BLaER1 treated with 17β-estradiol and CSF1 and Interleukin-3, amounts not matched to agents 10 nM and 100 nM (cell line): ENCODE results near the gene OR51A7.
A peak's percentile ranks its signal among the peaks of the same experiment; 100 is the strongest.
"Not testable (repeated sequence)": the region's sequence is repeated elsewhere in the genome, so short reads cannot be mapped to it uniquely, and the experiment has no call there.

ENCODE experiments used
- H3K27ac ChIP-seq, 11 experiments: shearing (Covaris generic); formaldehyde crosslinking; 2 replicates each; pipeline ENCODE4 v1.8.1; 2022
- H3K27me3 ChIP-seq, 11 experiments: shearing (Covaris generic); formaldehyde crosslinking; 2 replicates each; pipeline ENCODE4 v1.8.1; 2022
- H3K36me3 ChIP-seq, 11 experiments: shearing (Covaris generic); formaldehyde crosslinking; 2 replicates each; pipeline ENCODE4 v1.8.1; 2022
- H3K4me1 ChIP-seq, 10 experiments: shearing (Covaris generic); formaldehyde crosslinking; 2 replicates each; pipeline ENCODE4 v1.8.1; 2022
- H3K4me2 ChIP-seq, 11 experiments: shearing (Covaris generic); formaldehyde crosslinking; 2 replicates each; pipeline ENCODE4 v1.8.1; 2022
- H3K4me3 ChIP-seq, 10 experiments: shearing (Covaris generic); formaldehyde crosslinking; 2 replicates each; pipeline ENCODE4 v1.8.1; 2022
- H3K9ac ChIP-seq, 11 experiments: shearing (Covaris generic); formaldehyde crosslinking; 2 replicates each; pipeline ENCODE4 v1.8.1; 2022
- H3K9me3 ChIP-seq, 11 experiments: shearing (Covaris generic); formaldehyde crosslinking; replicated peaks in 1 of 11; 2 replicates each; pipeline ENCODE4 v1.8.1; 2022
- H4K20me1 ChIP-seq, 11 experiments: shearing (Covaris generic); formaldehyde crosslinking; 2 replicates each; pipeline ENCODE4 v1.8.1; 2022
- Cebpa-rat ChIP-seq, 11 experiments: shearing (Covaris generic); IDR thresholded peaks; 2 replicates each; pipeline ENCODE4 v1.8.1; 2022

OR51A7 gene

GRCh38 chr11:4903484-4903883, at the start of gene OR51A7:
Gene OR51A7 (plus strand): TSS chr11:4903783. CDS start chr11:4907370, 3,587 bp downstream.
- TF ChIP-seq Cebpa-rat (IDR thresholded peaks at IDR 0.05), result no peak
- H3K27me3 ChIP-seq, result no peaks in the 10 kb centered on the region
- H3K4me2 ChIP-seq, result no peak within 1 kb of the TSS
- no peaks in the 10 kb centered on the region for H3K4me1 ChIP-seq
- H4K20me1 ChIP-seq, result no peaks in the 10 kb centered on the region
- peaks cover 0 to 5% (median 0%) of the 10 kb centered on the region in 11 experiments; a peak in 1 of 22 replicates for H3K9me3 ChIP-seq
- H3K9ac ChIP-seq, result no peak within 1 kb of the TSS
- H3K4me3 ChIP-seq, result no peak within 1 kb of the TSS
- H3K36me3 ChIP-seq, result no peaks in the 10 kb centered on the region
- H3K27ac ChIP-seq, result no peak within 1 kb of the TSS

- not testable (repeated sequence) for H3K9ac ChIP-seq, H4K20me1 ChIP-seq, H3K27me3 ChIP-seq, H3K27ac ChIP-seq, H3K9me3 ChIP-seq, H3K4me3 ChIP-seq, H3K4me2 ChIP-seq, H3K4me1 ChIP-seq, H3K36me3 ChIP-seq
Measured at GRCh38 chr11:4854286-4854685, 49.3 kb upstream of the OR51A7 start.

- Histone ChIP-seq H3K27me3 (no peaks in the 10 kb centered on the region), H3K27ac (no peak overlapping the region), H3K9ac (no peak overlapping the region), H3K9me3 (peaks cover 6 to 14% (median 8%) of the 10 kb centered on the region in 11 experiments; a peak in 20 of 22 replicates), H3K4me2 (no peak overlapping the region), H3K4me3 (no peak overlapping the region), H4K20me1 (no peaks in the 10 kb centered on the region), H3K4me1 (no peaks in the 10 kb centered on the region), H3K36me3 (no peaks in the 10 kb centered on the region)
- no peak for TF ChIP-seq Cebpa-rat (IDR thresholded peaks at IDR 0.05)
Measured at GRCh38 chr11:4862447-4863236, 40.9 kb upstream of the OR51A7 start.

GRCh38 chr11:4863876-4864275, 39.7 kb upstream of the OR51A7 start:
- TF ChIP-seq Cebpa-rat (IDR thresholded peaks at IDR 0.05), result no peak
- H4K20me1 ChIP-seq, result no peaks in the 10 kb centered on the region
- H3K4me2 ChIP-seq, result no peak overlapping the region
- no peaks in the 10 kb centered on the region for H3K27me3 ChIP-seq
- peaks cover 6 to 18% (median 8%) of the 10 kb centered on the region in 11 experiments; a peak in 21 of 22 replicates for H3K9me3 ChIP-seq
- H3K4me3 ChIP-seq, result no peak overlapping the region
- H3K9ac ChIP-seq, result no peak overlapping the region
- H3K36me3 ChIP-seq, result no peaks in the 10 kb centered on the region
- H3K27ac ChIP-seq, result no peak overlapping the region
- H3K4me1 ChIP-seq, result no peaks in the 10 kb centered on the region

- H4K20me1 ChIP-seq, result no peaks in the 10 kb centered on the region
- peaks cover 6 to 18% (median 8%) of the 10 kb centered on the region in 11 experiments; a peak in 21 of 22 replicates for H3K9me3 ChIP-seq
- no peak overlapping the region for H3K9ac ChIP-seq
- no peak for TF ChIP-seq Cebpa-rat (IDR thresholded peaks at IDR 0.05)
- no peaks in the 10 kb centered on the region for H3K36me3 ChIP-seq
- H3K27me3 ChIP-seq, result no peaks in the 10 kb centered on the region
- 0 out of 22 replicates have a peak overlapping the region, but pooled peaks of 1 of the 11 experiments have one; percentile 19 for H3K4me2 ChIP-seq
- peaks cover 0 to 3% (median 0%) of the 10 kb centered on the region in 10 experiments; a peak in 3 of 20 replicates for H3K4me1 ChIP-seq
- H3K27ac ChIP-seq, result no peak overlapping the region
- no peak overlapping the region for H3K4me3 ChIP-seq
Measured at GRCh38 chr11:4865855-4866254, 37.7 kb upstream of the OR51A7 start.

- Histone ChIP-seq H3K27ac (no peak overlapping the region), H3K4me1 (peaks cover 0 to 6% (median 0%) of the 10 kb centered on the region in 10 experiments; a peak in 7 of 20 replicates), H3K27me3 (no peaks in the 10 kb centered on the region), H3K4me2 (no peak overlapping the region), H3K9ac (no peak overlapping the region), H4K20me1 (no peaks in the 10 kb centered on the region), H3K4me3 (no peak overlapping the region), H3K9me3 (no peaks in the 10 kb centered on the region), H3K36me3 (no peaks in the 10 kb centered on the region)
- no peak for TF ChIP-seq Cebpa-rat (IDR thresholded peaks at IDR 0.05)
Measured at GRCh38 chr11:4881188-4881587, 22.4 kb upstream of the OR51A7 start.

GRCh38 chr11:4881860-4882500, 21.6 kb upstream of the OR51A7 start, which contains the start of gene OR51T1:
Gene OR51T1 (plus strand): TSS chr11:4881900. CDS start chr11:4881900, 0 bp downstream.
- H4K20me1 ChIP-seq, result no peaks in the 10 kb centered on the region
- no peak for TF ChIP-seq Cebpa-rat (IDR thresholded peaks at IDR 0.05)
- H3K27me3 ChIP-seq, result no peaks in the 10 kb centered on the region
- no peak within 1 kb of the TSS for H3K27ac ChIP-seq
- H3K4me3 ChIP-seq, result no peak within 1 kb of the TSS
- no peak within 1 kb of the TSS for H3K4me2 ChIP-seq
- no peaks in the 10 kb centered on the region for H3K9me3 ChIP-seq
- H3K36me3 ChIP-seq, result no peaks in the 10 kb centered on the region
- H3K4me1 ChIP-seq, result no peaks in the 10 kb centered on the region; a peak in 1 of 20 replicates
- H3K9ac ChIP-seq, result no peak within 1 kb of the TSS

GRCh38 chr11:4882543-4882942, 21.0 kb upstream of the OR51A7 start:
- no peaks in the 10 kb centered on the region for H3K36me3 ChIP-seq

GRCh38 chr11:4884361-4884760, 19.2 kb upstream of the OR51A7 start:
- Histone ChIP-seq H3K36me3 (no peaks in the 10 kb centered on the region), H3K27ac (no peak overlapping the region), H4K20me1 (no peaks in the 10 kb centered on the region), H3K27me3 (no peaks in the 10 kb centered on the region), H3K4me2 (no peak overlapping the region), H3K9me3 (no peaks in the 10 kb centered on the region), H3K9ac (no peak overlapping the region), H3K4me1 (no peaks in the 10 kb centered on the region), H3K4me3 (no peak overlapping the region)
- no peak for TF ChIP-seq Cebpa-rat (IDR thresholded peaks at IDR 0.05)

More at GRCh38 chr11:4882543-4882942, 21.0 kb upstream of the OR51A7 start:
- no peak for TF ChIP-seq Cebpa-rat (IDR thresholded peaks at IDR 0.05)
- H3K9me3 ChIP-seq, result no peaks in the 10 kb centered on the region
- H3K4me3 ChIP-seq, result no peak overlapping the region
- H4K20me1 ChIP-seq, result no peaks in the 10 kb centered on the region
- no peak overlapping the region for H3K4me2 ChIP-seq
- H3K9ac ChIP-seq, result no peak overlapping the region
- H3K27ac ChIP-seq, result no peak overlapping the region
- H3K4me1 ChIP-seq, result no peaks in the 10 kb centered on the region
- H3K27me3 ChIP-seq, result no peaks in the 10 kb centered on the region
